ENCODE data around the gene RAB8A. TPM values are rescaled to one million over a fixed set of nuclear protein-coding genes. Genes with fewer than 3 reads are reported as not detected.

RAB8A gene
- total and polyA plus RNA-seq, 9 of the 15 experiments (the other 6 are each of a cell fraction or from before 2014, with no cell fraction given): 11.2 to 102 (median 53.2) TPM

DNA sequence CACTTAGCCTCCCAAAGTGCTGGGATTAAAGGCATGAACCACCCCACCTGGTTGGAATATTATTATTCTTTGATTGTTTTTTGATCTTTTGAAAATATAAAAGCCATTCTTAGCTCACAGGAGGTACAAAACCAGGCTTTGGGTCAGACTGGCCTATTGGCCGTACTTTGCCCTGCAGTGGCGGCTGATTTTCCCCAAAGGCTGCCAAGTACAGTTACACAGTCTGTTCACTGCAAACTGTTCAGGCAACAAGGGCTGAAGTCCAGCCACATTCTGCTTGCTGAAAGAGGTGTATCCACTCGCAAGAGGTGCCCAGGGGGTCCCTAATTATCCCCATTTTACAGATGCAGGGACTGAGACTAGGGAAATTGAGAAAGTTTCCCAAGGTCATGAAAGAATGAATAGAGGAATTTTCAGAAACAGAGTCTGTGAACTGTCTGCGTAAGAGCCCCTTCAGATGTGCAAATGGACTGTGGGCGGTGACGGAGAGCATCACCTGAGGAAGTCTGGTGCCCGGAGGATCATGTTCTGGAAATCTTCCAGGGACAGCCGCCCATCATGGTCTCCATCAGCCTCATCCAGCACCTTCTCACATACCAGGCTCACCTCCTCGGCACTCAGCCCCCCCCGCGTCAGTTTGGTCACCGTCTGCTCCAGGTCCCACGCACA lies 52.7 kb downstream of the RAB8A start:
- H3K9me3 ChIP-seq (replicated peaks; ENCODE audit: control insufficient read depth, insufficient read depth, low read depth, low read length): peaks cover 3% of the 10 kb centered on the region; the same call in 1 of the 2 replicates
- no peaks in the 10 kb centered on the region for H3K79me2 ChIP-seq (ENCODE audit: control insufficient read depth, insufficient read depth, low read length)
- H3K27me3 ChIP-seq (ENCODE audit: control insufficient read depth in 2 of 2, insufficient read depth in 2 of 2, low read length in 2 of 2): no peaks in the 10 kb centered on the region
- in situ Hi-C loops (cut with MboI): no loop called here
- DNase-seq (ENCODE audit: extremely low read depth in 1 of 4, low spot score in 3 of 4) (no peak), FAIRE-seq (no peak), ATAC-seq (no peak)
- ChIA-PET POLR2A (interaction anchor here (0.5 to 0.8 kb wide), 3 partner anchors 11 to 15 kb away, joined by 3 to 4 read pairs (median 3); no protein-coding TSS in a partner anchor), CTCF (ENCODE audit: low intra/inter-chr PET ratio) (no interaction called here)
- no peak overlapping the region for H3K27ac ChIP-seq (ENCODE audit: extremely low read depth, low read depth, low read length)
- H3K9me1 ChIP-seq (ENCODE audit: control insufficient read depth, insufficient read depth, low read length): no peaks in the 10 kb centered on the region
- H4K20me1 ChIP-seq (replicated peaks; ENCODE audit: control insufficient read depth, insufficient read depth, low read length): no peaks in the 10 kb centered on the region
- no peak overlapping the region for H2AFZ ChIP-seq (ENCODE audit: low read depth, low read length)
- no peak overlapping the region for H3K4me2 ChIP-seq (ENCODE audit: insufficient read depth, low read length)
- 0 out of 4 replicates have a peak, but pooled peaks of 1 of the 2 experiments have one; percentile 16 for TF ChIP-seq KDM1A (IDR thresholded peaks at IDR 0.05)
- no peak for TF ChIP-seq TCF7 (IDR thresholded peaks at IDR 0.05; ENCODE audit: borderline replicate concordance)
- 0 out of 2 replicates have a peak, but pooled peaks have one; percentile 23 for TF ChIP-seq ADNP (tag; IDR thresholded peaks at IDR 0.05)
- 0 out of 2 replicates have a peak, but pooled peaks have one; percentile 24 for TF ChIP-seq ESRRA (IDR thresholded peaks at IDR 0.05; ENCODE audit: borderline replicate concordance, low read depth)
- TF ChIP-seq SOX6 (IDR thresholded peaks at IDR 0.05): no peak
- no peak for TF ChIP-seq TAF15 (IDR thresholded peaks at IDR 0.05; ENCODE audit: low read depth, low read length)
- peak; percentile 51 for TF ChIP-seq RBM25 (IDR thresholded peaks at IDR 0.05; ENCODE audit: low read depth, low read length, severe bottlenecking)
- TF ChIP-seq, protein P1, sequence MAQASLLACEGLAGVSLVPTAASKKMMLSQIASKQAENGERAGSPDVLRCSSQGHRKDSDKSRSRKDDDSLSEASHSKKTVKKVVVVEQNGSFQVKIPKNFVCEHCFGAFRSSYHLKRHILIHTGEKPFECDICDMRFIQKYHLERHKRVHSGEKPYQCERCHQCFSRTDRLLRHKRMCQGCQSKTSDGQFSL (CRISPR knock-in tag; IDR thresholded peaks at IDR 0.05): no peak
- TF ChIP-seq, protein P1 (tag; IDR thresholded peaks at IDR 0.05): no peak
- no TSS peak for BruUV-seq (replicated peaks)
- H3K4me1 ChIP-seq (replicated peaks in 1 of 2; ENCODE audit: control insufficient read depth in 2 of 2, insufficient read depth in 2 of 2, low read length in 2 of 2): no peaks in the 10 kb centered on the region; a peak in 2 of 5 replicates
- WGBS (ENCODE audit: insufficient coverage, low coverage, missing lambda C conversion rate): 47% methylated on average over 13 of the region's 13 CpGs
- H3K9ac ChIP-seq (ENCODE audit: insufficient read depth in 1 of 2, low read depth in 2 of 2, low read length in 2 of 2): no peak overlapping the region
- intact Hi-C loops (cut with micrococcal nuclease): no loop called here
- no peak overlapping the region for H3K4me3 ChIP-seq
- H3K36me3 ChIP-seq (ENCODE audit: control insufficient read depth, insufficient read depth, low read length): no peaks in the 10 kb centered on the region
